ENCODE data around the gene PDE6B.

GRCh38 chr4:666436-666810, 41.0 kb downstream of the PDE6B start:
- no peak for TF ChIP-seq CTCF (IDR thresholded peaks at IDR 0.05)
- no peak for TF ChIP-seq POLR2A (IDR thresholded peaks at IDR 0.05)

Data from thyroid gland (tissue), 4 donors.